ENCODE measurements around the gene SAMD11.

DNA sequence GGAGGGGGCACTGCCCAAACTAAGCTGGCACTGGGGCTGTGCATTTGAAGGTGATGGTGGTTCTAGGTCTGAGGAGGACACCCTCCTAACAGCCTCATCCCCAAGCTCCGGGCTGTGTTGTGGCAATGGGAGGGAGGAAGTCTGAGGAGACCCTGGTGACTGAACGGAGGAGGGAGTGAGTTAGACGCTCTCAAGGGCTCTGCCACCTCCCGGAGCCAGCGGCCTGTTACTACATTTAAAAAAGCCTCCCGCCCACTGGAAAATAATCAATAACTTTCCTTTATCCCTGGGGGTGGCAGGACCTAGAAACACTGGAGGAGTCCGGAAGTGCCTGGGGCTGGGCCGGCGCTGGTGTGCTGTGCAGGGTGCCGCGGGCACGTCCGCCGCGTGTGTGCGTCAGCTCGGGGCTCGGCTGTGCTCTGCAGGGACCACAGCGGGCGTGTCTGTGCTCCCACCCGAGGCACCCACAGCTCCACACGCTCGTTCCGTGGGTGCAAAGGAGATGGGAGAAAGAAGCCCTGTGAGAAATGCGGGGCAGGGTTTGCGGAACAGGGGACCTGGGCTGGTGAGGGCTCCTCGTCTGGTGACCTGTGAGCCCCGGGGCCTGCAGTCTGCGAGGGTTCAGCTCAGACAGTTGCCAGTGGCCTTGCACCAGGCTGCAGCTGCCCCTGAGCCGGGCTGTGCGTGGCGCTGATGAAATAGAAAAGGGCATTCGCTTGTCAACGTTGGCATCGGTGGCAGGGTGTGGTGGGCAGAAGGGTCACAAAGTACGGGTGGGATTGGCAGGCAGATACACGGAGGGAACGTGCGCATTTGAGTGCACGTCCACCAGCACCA lies 5.3 kb downstream of the SAMD11 start:
- TF ChIP-seq, protein P1, sequence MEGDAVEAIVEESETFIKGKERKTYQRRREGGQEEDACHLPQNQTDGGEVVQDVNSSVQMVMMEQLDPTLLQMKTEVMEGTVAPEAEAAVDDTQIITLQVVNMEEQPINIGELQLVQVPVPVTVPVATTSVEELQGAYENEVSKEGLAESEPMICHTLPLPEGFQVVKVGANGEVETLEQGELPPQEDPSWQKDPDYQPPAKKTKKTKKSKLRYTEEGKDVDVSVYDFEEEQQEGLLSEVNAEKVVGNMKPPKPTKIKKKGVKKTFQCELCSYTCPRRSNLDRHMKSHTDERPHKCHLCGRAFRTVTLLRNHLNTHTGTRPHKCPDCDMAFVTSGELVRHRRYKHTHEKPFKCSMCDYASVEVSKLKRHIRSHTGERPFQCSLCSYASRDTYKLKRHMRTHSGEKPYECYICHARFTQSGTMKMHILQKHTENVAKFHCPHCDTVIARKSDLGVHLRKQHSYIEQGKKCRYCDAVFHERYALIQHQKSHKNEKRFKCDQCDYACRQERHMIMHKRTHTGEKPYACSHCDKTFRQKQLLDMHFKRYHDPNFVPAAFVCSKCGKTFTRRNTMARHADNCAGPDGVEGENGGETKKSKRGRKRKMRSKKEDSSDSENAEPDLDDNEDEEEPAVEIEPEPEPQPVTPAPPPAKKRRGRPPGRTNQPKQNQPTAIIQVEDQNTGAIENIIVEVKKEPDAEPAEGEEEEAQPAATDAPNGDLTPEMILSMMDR (IDR thresholded peaks at IDR 0.05; ENCODE audit: low read length): no peak
- no peak for TF ChIP-seq EZH2 (optimal IDR thresholded peaks at IDR 0.05; ENCODE audit: low read depth, low read length)
- no peak for TF ChIP-seq EZH2phosphoT487 (IDR thresholded peaks at IDR 0.05; ENCODE audit: low read length)
